ENCODE data around the gene FMOD. TPM values are rescaled to one million over a fixed set of nuclear protein-coding genes. Genes with fewer than 3 reads are reported as not detected.

FMOD gene
- total RNA-seq, 1 donor, result 6.6 TPM

GRCh38 chr1:203323587-203323986 is 27.3 kb downstream of the FMOD start:
- no peak overlapping the region for H3K4me3 ChIP-seq (ENCODE audit: low read depth, low read length)
- TF ChIP-seq CTCF (IDR thresholded peaks at IDR 0.05; ENCODE audit: insufficient read depth, low read length), result no peak
- DNase-seq (ENCODE audit: low read depth), result no peak

GRCh38 chr1:203322500-203323179 is 28.3 kb downstream of the FMOD start:
- no peak overlapping the region for H3K4me3 ChIP-seq (ENCODE audit: low read depth, low read length)
- DNase-seq (ENCODE audit: low read depth), result peak; percentile 67
- no peak for TF ChIP-seq CTCF (IDR thresholded peaks at IDR 0.05; ENCODE audit: insufficient read depth, low read length)

- no peak for TF ChIP-seq CTCF (IDR thresholded peaks at IDR 0.05; ENCODE audit: insufficient read depth, low read length)
- DNase-seq (ENCODE audit: low read depth), result no peak
- H3K4me3 ChIP-seq (ENCODE audit: low read depth, low read length), result no peak overlapping the region
These were observed 29.5 kb downstream of the FMOD start for GRCh38 chr1:203321273-203322052.

DNA sequence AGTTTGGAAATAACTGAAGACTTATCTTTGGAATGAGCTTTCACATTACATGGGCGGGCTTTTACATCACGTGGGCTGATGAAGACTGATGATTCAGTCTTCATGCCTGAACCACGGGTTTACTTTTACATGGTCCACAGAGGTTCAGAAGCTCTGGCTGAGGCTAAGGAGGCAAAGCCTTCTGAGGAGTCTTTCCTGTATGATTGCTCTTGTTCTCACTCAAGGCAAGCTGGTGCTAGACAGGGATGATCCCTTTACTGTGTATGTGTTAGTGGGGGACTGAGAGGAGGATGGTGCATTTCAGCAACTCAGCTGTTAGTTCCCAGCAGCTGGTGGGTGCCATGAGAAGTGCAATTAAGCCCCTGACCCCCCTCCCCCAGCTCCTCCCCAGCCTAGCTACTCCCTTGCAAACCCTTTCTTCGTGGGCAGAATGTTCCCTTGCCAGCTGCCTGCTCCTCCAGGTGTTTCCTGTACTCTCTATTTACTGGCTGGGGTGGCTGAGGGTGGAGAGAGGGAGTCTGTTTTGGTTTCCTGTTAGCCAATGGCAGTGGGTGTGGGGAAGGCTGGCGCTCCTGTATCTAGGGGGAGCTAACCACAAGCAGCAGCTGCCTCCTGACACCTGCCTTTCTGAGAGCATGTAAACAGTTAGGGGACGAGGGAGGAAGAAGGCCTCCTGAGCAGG is 30.2 kb downstream of the FMOD start:
- peak; percentile 71 for DNase-seq (ENCODE audit: low read depth)
- no peak for TF ChIP-seq CTCF (IDR thresholded peaks at IDR 0.05; ENCODE audit: insufficient read depth, low read length)
- no peak overlapping the region for H3K4me3 ChIP-seq (ENCODE audit: low read depth, low read length)

DNA sequence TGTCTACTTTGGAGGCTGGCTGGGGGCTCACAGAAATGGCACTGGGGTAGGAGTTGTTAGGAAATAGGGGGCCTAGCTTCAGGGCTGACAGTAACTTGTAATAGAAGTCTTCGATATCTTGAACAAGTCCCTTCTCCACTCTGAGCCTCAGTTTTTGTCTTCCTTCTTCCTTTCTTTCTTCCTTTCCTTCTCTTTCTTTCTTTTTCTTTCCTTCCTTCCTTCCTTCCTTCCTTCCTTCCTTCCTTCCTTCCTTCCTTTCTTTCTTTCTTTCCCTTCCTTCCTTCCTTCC is 32.7 kb downstream of the FMOD start:
- no peak for DNase-seq (ENCODE audit: low read depth)
- H3K4me3 ChIP-seq (ENCODE audit: low read depth, low read length), result no peak overlapping the region
- TF ChIP-seq CTCF (IDR thresholded peaks at IDR 0.05; ENCODE audit: insufficient read depth, low read length), result no peak

GRCh38 chr1:203317429-203318228 is 33.3 kb downstream of the FMOD start:
- TF ChIP-seq CTCF (IDR thresholded peaks at IDR 0.05; ENCODE audit: insufficient read depth, low read length), result no peak
- H3K4me3 ChIP-seq (ENCODE audit: low read depth, low read length), result no peak overlapping the region
- no peak for DNase-seq (ENCODE audit: low read depth)
